Measurements from ENCODE around the gene ATOSA. TPM values are rescaled to one million over a fixed set of nuclear protein-coding genes. Genes with fewer than 3 reads are reported as not detected.

Gene ATOSA
- total and polyA plus RNA-seq, 2 of the 13 experiments (the other 11 are each of a cell fraction or from before 2014, with no cell fraction given), result 6.6 to 16.3 TPM

DNA sequence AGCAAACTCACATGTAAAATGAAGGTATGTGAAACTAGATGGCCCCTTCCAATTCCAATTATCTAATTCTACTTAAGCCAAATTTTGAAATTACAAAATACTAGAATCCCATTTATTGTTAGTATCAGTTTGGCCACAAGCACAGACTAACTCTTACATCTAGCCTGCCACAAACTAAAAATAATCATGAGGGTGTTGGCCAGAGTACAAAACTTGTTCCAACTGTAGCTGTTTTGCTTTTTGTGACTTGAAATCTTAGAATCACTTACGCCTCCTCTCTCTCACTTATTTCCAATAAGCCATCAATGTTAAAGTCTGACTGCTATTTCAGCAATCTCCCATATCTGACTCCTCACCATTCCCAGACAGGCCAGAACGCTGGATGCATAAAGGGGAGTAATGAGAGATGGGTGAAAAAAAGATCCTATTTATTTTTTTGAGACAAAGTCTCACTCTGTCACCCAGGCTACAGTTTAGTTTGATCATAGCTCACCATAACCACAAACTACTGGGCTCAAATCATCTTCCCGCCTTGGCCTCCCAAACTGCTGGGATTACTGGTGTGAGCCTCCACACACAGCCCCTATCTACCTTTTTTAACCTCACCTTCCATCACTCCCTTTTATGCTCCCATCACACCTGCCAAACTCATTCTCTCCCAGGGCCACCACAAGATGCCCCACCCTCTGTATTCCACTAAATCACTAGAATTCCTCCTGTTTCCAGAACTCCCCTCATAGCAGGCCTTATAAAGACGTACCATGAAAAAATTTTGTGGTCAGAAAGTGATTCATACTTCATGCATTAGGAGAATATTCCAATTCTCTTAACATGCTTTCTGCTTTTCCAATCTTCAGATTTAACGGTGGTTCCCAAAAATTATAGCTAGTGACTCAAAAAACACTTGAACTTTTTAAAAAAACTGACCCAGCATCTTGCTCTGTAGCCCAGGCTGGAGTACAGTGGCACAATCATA, 36.5 kb downstream of the ATOSA start:
- Histone ChIP-seq H3K4me1 (ENCODE audit: insufficient read depth, low read length) (no peaks in the 10 kb centered on the region), H3K4me2 (ENCODE audit: low read depth, low read length) (no peak overlapping the region), H3K9ac (ENCODE audit: insufficient read depth, low read depth, low read length) (no peak overlapping the region), H3K27ac (ENCODE audit: extremely low read length, insufficient read depth, low read length) (no peak overlapping the region), H3K27me3 (ENCODE audit: control insufficient read depth in 1 of 2, insufficient read depth in 2 of 2, low read length in 2 of 2) (no peaks in the 10 kb centered on the region), H3K79me2 (ENCODE audit: insufficient read depth, low read length) (no peaks in the 10 kb centered on the region), H4K20me1 (ENCODE audit: insufficient read depth, low read length) (no peaks in the 10 kb centered on the region), H3K36me3 (replicated peaks in 1 of 2; ENCODE audit: control insufficient read depth in 1 of 2, insufficient read depth in 2 of 2, low read length in 2 of 2) (peaks cover 0 to 5% of the 10 kb centered on the region in 2 experiments; a peak in 1 of 5 replicates), H3K4me3 (replicated peaks in 1 of 3; ENCODE audit: insufficient read depth in 1 of 3, low read depth in 2 of 3, low read length in 3 of 3) (no peak overlapping the region), H2AFZ (ENCODE audit: low read length) (no peak overlapping the region), H3K9me3 (ENCODE audit: low read length) (no peaks in the 10 kb centered on the region)
- no peak for TF ChIP-seq TBX3 (IDR thresholded peaks at IDR 0.05; ENCODE audit: borderline replicate concordance)
- TF ChIP-seq, protein P1, sequence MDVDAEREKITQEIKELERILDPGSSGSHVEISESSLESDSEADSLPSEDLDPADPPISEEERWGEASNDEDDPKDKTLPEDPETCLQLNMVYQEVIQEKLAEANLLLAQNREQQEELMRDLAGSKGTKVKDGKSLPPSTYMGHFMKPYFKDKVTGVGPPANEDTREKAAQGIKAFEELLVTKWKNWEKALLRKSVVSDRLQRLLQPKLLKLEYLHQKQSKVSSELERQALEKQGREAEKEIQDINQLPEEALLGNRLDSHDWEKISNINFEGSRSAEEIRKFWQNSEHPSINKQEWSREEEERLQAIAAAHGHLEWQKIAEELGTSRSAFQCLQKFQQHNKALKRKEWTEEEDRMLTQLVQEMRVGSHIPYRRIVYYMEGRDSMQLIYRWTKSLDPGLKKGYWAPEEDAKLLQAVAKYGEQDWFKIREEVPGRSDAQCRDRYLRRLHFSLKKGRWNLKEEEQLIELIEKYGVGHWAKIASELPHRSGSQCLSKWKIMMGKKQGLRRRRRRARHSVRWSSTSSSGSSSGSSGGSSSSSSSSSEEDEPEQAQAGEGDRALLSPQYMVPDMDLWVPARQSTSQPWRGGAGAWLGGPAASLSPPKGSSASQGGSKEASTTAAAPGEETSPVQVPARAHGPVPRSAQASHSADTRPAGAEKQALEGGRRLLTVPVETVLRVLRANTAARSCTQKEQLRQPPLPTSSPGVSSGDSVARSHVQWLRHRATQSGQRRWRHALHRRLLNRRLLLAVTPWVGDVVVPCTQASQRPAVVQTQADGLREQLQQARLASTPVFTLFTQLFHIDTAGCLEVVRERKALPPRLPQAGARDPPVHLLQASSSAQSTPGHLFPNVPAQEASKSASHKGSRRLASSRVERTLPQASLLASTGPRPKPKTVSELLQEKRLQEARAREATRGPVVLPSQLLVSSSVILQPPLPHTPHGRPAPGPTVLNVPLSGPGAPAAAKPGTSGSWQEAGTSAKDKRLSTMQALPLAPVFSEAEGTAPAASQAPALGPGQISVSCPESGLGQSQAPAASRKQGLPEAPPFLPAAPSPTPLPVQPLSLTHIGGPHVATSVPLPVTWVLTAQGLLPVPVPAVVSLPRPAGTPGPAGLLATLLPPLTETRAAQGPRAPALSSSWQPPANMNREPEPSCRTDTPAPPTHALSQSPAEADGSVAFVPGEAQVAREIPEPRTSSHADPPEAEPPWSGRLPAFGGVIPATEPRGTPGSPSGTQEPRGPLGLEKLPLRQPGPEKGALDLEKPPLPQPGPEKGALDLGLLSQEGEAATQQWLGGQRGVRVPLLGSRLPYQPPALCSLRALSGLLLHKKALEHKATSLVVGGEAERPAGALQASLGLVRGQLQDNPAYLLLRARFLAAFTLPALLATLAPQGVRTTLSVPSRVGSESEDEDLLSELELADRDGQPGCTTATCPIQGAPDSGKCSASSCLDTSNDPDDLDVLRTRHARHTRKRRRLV (CRISPR knock-in tag; IDR thresholded peaks at IDR 0.05), result no peak
- no peak for TF ChIP-seq HOXA3 (CRISPR knock-in tag; IDR thresholded peaks at IDR 0.05)
- TF ChIP-seq ZNF256 (CRISPR knock-in tag; conservative IDR thresholded peaks at IDR 0.05), result no peak
- no peak for TF ChIP-seq ZNF615 (CRISPR knock-in tag; IDR thresholded peaks at IDR 0.05; ENCODE audit: borderline replicate concordance)
- TF ChIP-seq ZNF572 (CRISPR knock-in tag; IDR thresholded peaks at IDR 0.05), result no peak
- no peak for TF ChIP-seq POGZ (CRISPR knock-in tag; IDR thresholded peaks at IDR 0.05)
- no peak for TF ChIP-seq MEIS1 (CRISPR knock-in tag; IDR thresholded peaks at IDR 0.05; ENCODE audit: borderline replicate concordance)
- FAIRE-seq (no peak), ATAC-seq (no peak), DNase-seq (ENCODE audit: low spot score) (no peak)
- ChIA-PET POLR2A (no interaction called here), CTCF (ENCODE audit: low intra/inter-chr PET ratio, low total read pairs) (no interaction called here)
- BruUV-seq (replicated peaks), result no TSS peak
- intact Hi-C loops (cut with micrococcal nuclease; ENCODE audit: unreplicated experiment), result no loop called here
- in situ Hi-C loops (cut with HindIII; ENCODE audit: extremely low pct_ligation_motif_present, low pct_unique_long_range_greater_than_20kb), result no loop called here
- WGBS (ENCODE audit: low lambda C conversion rate), result 96% methylated on average over 5 of the region's 5 CpGs

Measured in HepG2 (cell line).